Tibial nerve (tissue), 3 donors: ENCODE data around the gene ACTL10.

ENCODE experiments used
- POLR2A ChIP-seq, 2 donors: fragments of 450-650 bp; IDR thresholded peaks; one replicate each; pipeline ENCODE4 v1.6.1; 2017; ENCODE audit warnings: antibody characterized with exemption in 2 of 2, mild to moderate bottlenecking in 2 of 2, moderate library complexity in 2 of 2
- TF ChIP-seq, protein P1 (sequence below), 5 experiments: fragments of 200-600 bp in 3 of 5; fragments of 450-650 bp in 2 of 5; sonication (generic) in 3 of 5; IDR thresholded peaks; one replicate each; pipeline ENCODE4 v1.5.1; 2016 to 2019; ENCODE audit warnings: antibody characterized with exemption in 5 of 5, mild to moderate bottlenecking in 3 of 5, moderate library complexity in 2 of 5

DNA sequence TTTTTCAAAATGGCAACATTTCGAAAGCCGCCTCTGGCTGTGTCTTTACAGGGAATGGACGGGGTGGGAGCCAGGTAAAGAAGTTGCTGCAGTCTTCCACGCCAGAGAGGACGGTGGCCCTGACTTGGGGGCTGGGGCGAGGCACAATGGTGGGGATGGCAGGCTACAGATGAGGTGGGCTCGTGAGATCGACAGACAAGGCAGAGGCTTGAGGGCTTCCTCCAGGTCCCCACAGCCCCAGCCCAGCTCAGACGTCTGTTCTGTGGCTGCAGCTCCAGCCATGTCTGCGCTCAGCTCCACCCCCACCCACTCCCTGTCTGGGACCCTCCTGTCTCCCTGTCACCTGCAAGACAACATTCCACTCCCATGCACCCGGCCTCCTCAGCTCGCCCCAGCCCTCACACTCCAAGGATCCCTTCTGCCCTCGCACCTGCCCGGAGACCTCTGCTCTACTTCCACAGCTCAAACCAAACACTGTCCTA lies 12.0 kb upstream of the ACTL10 start:
- no peak for TF ChIP-seq POLR2A (IDR thresholded peaks at IDR 0.05)
- TF ChIP-seq, protein P1, sequence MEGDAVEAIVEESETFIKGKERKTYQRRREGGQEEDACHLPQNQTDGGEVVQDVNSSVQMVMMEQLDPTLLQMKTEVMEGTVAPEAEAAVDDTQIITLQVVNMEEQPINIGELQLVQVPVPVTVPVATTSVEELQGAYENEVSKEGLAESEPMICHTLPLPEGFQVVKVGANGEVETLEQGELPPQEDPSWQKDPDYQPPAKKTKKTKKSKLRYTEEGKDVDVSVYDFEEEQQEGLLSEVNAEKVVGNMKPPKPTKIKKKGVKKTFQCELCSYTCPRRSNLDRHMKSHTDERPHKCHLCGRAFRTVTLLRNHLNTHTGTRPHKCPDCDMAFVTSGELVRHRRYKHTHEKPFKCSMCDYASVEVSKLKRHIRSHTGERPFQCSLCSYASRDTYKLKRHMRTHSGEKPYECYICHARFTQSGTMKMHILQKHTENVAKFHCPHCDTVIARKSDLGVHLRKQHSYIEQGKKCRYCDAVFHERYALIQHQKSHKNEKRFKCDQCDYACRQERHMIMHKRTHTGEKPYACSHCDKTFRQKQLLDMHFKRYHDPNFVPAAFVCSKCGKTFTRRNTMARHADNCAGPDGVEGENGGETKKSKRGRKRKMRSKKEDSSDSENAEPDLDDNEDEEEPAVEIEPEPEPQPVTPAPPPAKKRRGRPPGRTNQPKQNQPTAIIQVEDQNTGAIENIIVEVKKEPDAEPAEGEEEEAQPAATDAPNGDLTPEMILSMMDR (IDR thresholded peaks at IDR 0.05) = no peak
